ENCODE results near the gene MEA1. TPM values are rescaled to one million over a fixed set of nuclear protein-coding genes. Genes with fewer than 3 reads are reported as not detected.
A peak's percentile ranks its signal among the peaks of the same experiment; 100 is the strongest.

Gene MEA1
- total RNA-seq, 3 donors from 2014 or later (not counting 1 experiment from before 2014, with no cell fraction given): 29.6 to 34.3 (median 34.2) TPM

- Histone ChIP-seq H3K36me3 (ENCODE audit: control insufficient read depth, insufficient read depth, low read length) (no peaks in the 10 kb centered on the region), H3K27me3 (ENCODE audit: control insufficient read depth, insufficient read depth, low read length) (no peaks in the 10 kb centered on the region), H3K4me3 (ENCODE audit: low read length) (peak overlapping the region; percentile 69), H3K4me1 (ENCODE audit: control insufficient read depth, insufficient read depth, low read length) (peaks cover 27% of the 10 kb centered on the region), H3K27ac (ENCODE audit: low read length) (peak overlapping the region; percentile 81), H3K9me3 (ENCODE audit: control insufficient read depth, insufficient read depth, low read length) (no peaks in the 10 kb centered on the region)
- DNase-seq (no peak), ATAC-seq (peak in 1 of 3 donors; percentile 2)
- H3K4me3 Mint-ChIP-seq: peak overlapping the region; percentile 83
- no peak for TF ChIP-seq CTCF (IDR thresholded peaks at IDR 0.05)
- intact Hi-C loops (cut with micrococcal nuclease): loop anchor here (2.0 kb wide), 1 partner anchor 80 kb away; the partner anchor contains the start of genes KLC4 and MRPL2
- under 1% methylated on average over 28 of the region's 28 CpGs for WGBS (ENCODE audit: insufficient coverage)
- no peaks in the 10 kb centered on the region for H3K27me3 Mint-ChIP-seq (ENCODE audit: low read depth in 2 of 2)
- H3K9me3 Mint-ChIP-seq: no peaks in the 10 kb centered on the region
- H3K4me1 Mint-ChIP-seq: peaks cover 24 to 26% of the 10 kb centered on the region in 2 donors
- peak overlapping the region; percentile 95 to 98 for H3K27ac Mint-ChIP-seq
- H3K36me3 Mint-ChIP-seq: no peaks in the 10 kb centered on the region
These were observed 35.3 kb downstream of the MEA1 start for GRCh38 chr6:42978487-42978838.

- 92% methylated on average over 5 of the region's 5 CpGs for WGBS (ENCODE audit: insufficient coverage)
- Mint-ChIP-seq H3K4me1 (peaks cover 23 to 28% of the 10 kb centered on the region in 2 donors), H3K27ac (peak overlapping the region; percentile 31 to 40), H3K36me3 (no peaks in the 10 kb centered on the region), H3K4me3 (no peak overlapping the region), H3K27me3 (ENCODE audit: low read depth in 2 of 2) (no peaks in the 10 kb centered on the region), H3K9me3 (no peaks in the 10 kb centered on the region)
- TF ChIP-seq CTCF (IDR thresholded peaks at IDR 0.05): no peak
- intact Hi-C loops (cut with micrococcal nuclease): no loop called here
- Histone ChIP-seq H3K27ac (ENCODE audit: low read length) (no peak overlapping the region), H3K9me3 (ENCODE audit: control insufficient read depth, insufficient read depth, low read length) (no peaks in the 10 kb centered on the region), H3K27me3 (ENCODE audit: control insufficient read depth, insufficient read depth, low read length) (no peaks in the 10 kb centered on the region), H3K4me3 (ENCODE audit: low read length) (no peak overlapping the region), H3K36me3 (ENCODE audit: control insufficient read depth, insufficient read depth, low read length) (peaks cover 2% of the 10 kb centered on the region), H3K4me1 (ENCODE audit: control insufficient read depth, insufficient read depth, low read length) (peaks cover 23% of the 10 kb centered on the region)
- ATAC-seq (no peak), DNase-seq (no peak)
These were observed 38.7 kb downstream of the MEA1 start for GRCh38 chr6:42974919-42975505.

GRCh38 chr6:42973926-42974325 is 39.8 kb downstream of the MEA1 start:
- Mint-ChIP-seq H3K27me3 (ENCODE audit: low read depth in 2 of 2) (no peaks in the 10 kb centered on the region), H3K4me1 (peaks cover 12 to 18% of the 10 kb centered on the region in 2 donors), H3K27ac (peak overlapping the region in 1 of 2 donors; percentile 21), H3K4me3 (no peak overlapping the region), H3K36me3 (no peaks in the 10 kb centered on the region), H3K9me3 (no peaks in the 10 kb centered on the region)
- Histone ChIP-seq H3K4me1 (ENCODE audit: control insufficient read depth, insufficient read depth, low read length) (peaks cover 15% of the 10 kb centered on the region), H3K9me3 (ENCODE audit: control insufficient read depth, insufficient read depth, low read length) (no peaks in the 10 kb centered on the region), H3K36me3 (ENCODE audit: control insufficient read depth, insufficient read depth, low read length) (peaks cover 10% of the 10 kb centered on the region), H3K27me3 (ENCODE audit: control insufficient read depth, insufficient read depth, low read length) (no peaks in the 10 kb centered on the region), H3K4me3 (ENCODE audit: low read length) (no peak overlapping the region), H3K27ac (ENCODE audit: low read length) (no peak overlapping the region)
- ATAC-seq: no peak
- no peak for TF ChIP-seq CTCF (IDR thresholded peaks at IDR 0.05)
- no peak for DNase-seq
- intact Hi-C loops (cut with micrococcal nuclease): no loop called here
- 92% methylated on average over 3 of the region's 3 CpGs for WGBS (ENCODE audit: insufficient coverage)
